Ovary (tissue), 3 donors: ENCODE results near the gene SDK1.

ENCODE experiments used
- CTCF ChIP-seq, 3 donors: fragments of 450-650 bp in 2 of 3; fragments of 200-600 bp in 1 of 3; IDR thresholded peaks; one replicate each; pipeline versions ENCODE4 v1.5.1 to v1.8.0; 2016 to 2022; ENCODE audit warnings: antibody characterized with exemption in 3 of 3, mild to moderate bottlenecking in 1 of 3
- EP300 ChIP-seq: sonication (generic); formaldehyde crosslinking; IDR thresholded peaks from one replicate; pipeline ENCODE4 v1.6.1; 2017; ENCODE audit warnings: antibody characterized with exemption
- donor health status: DM: no; HTN: no; CAD: no.

GRCh38 chr7:3780525-3780924, 479.5 kb downstream of the SDK1 start:
- TF ChIP-seq EP300 (no peak), CTCF (IDR thresholded peaks at IDR 0.05) (no peak)
